NT2/D1 (cell line): ENCODE results near the gene TAS2R60.
"Not testable (repeated sequence)": the region's sequence is repeated elsewhere in the genome, so short reads cannot be mapped to it uniquely, and the experiment has no call there.

Experiments used
- DNase-seq: peaks from one replicate; pipeline ENCODE4 v3.0.0-alpha.2; 2011; ENCODE audit warnings: low read depth, low spot score
- H3K27me3 ChIP-seq: 2 replicates; pipeline ENCODE4 v1.6.0; 2011; ENCODE audit warnings: mild to moderate bottlenecking; ENCODE audit not compliant: insufficient read length, insufficient read depth
- H3K36me3 ChIP-seq: 2 replicates; pipeline ENCODE4 v1.6.1; 2011; ENCODE audit warnings: mild to moderate bottlenecking, low read length, mixed read lengths; ENCODE audit not compliant: insufficient read depth, insufficient read length
- H3K4me1 ChIP-seq: 2 replicates; pipeline ENCODE4 v1.5.1; 2011; ENCODE audit not compliant: insufficient read depth, insufficient read length
- H3K4me3 ChIP-seq: 2 replicates; pipeline ENCODE4 v1.5.1; 2011; ENCODE audit warnings: low read depth; ENCODE audit not compliant: insufficient read length
- H3K9ac ChIP-seq: 2 replicates; pipeline ENCODE4 v1.6.0; 2011; ENCODE audit warnings: low read depth; ENCODE audit not compliant: insufficient read length
- H3K9me3 ChIP-seq: 2 replicates; pipeline ENCODE4 v1.5.1; 2011; ENCODE audit warnings: mild to moderate bottlenecking, low read length; ENCODE audit not compliant: insufficient read depth
- SUZ12 ChIP-seq: IDR thresholded peaks from 2 replicates; pipeline ENCODE4 v1.6.1; 2011; ENCODE audit not compliant: insufficient read length, insufficient read depth; ENCODE audit errors: extremely low read depth
- YY1 ChIP-seq: IDR thresholded peaks from 2 replicates; pipeline ENCODE4 v1.6.1; 2011; ENCODE audit not compliant: insufficient read length, insufficient read depth
- ZNF274 ChIP-seq: IDR thresholded peaks from 2 replicates; pipeline ENCODE4 v1.6.1; 2011; ENCODE audit warnings: mild to moderate bottlenecking, low read depth, low read length

The TAS2R60 gene

DNA sequence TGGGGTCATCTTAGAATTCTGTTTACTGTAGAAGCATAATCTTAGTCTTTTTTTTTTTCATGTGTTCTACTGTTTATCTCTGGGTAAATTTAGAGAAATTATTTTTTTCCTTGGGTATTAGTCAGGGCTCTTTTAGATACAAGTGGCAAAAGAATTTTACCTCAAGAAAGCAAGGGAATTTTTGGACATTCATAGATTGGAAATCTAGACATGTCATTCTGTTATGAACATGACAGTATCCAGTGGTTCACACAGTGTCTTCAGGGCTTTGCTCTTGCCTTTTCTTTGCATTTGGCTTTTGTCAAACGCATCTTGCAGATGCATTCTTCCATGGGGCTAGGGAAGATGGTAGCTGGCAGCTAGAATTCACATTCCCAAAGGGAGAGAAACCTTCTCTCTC is 20.7 kb downstream of the TAS2R60 start:
- Histone ChIP-seq H3K9ac (no peak overlapping the region), H3K9me3 (peaks cover 9% of the 10 kb centered on the region; the same call in 1 of the 2 replicates), H3K27me3 (no peaks in the 10 kb centered on the region), H3K4me1 (no peaks in the 10 kb centered on the region), H3K36me3 (no peaks in the 10 kb centered on the region), H3K4me3 (no peak overlapping the region)
- DNase-seq = no peak
- TF ChIP-seq SUZ12 (no peak), ZNF274 (no peak), YY1 (no peak)

DNA sequence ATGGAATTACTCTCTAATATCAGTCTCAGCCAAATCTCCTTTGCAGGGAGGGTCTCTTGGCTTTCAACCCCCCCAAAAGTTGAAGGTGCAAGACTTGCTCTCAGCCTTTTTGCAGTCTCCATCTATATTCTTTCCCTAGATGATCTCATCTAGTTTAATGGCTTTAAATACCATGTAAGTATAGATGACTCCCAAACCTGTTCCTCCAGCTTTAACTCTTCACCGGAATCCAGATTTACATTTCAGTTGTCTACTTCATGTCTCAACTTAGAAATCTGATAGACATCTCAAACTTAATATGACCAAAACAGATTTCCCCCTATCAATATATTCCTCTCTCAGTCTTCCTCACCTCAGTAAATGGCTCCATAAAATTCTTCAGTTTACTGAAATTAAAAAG is 24.5 kb downstream of the TAS2R60 start:
- H3K27me3 ChIP-seq = no peaks in the 10 kb centered on the region
- TF ChIP-seq SUZ12 (no peak), YY1 (no peak), ZNF274 (no peak)
- no peaks in the 10 kb centered on the region for H3K36me3 ChIP-seq
- H3K9ac ChIP-seq = no peak overlapping the region
- H3K9me3 ChIP-seq = no peaks in the 10 kb centered on the region
- no peaks in the 10 kb centered on the region for H3K4me1 ChIP-seq
- no peak overlapping the region for H3K4me3 ChIP-seq
- DNase-seq = no peak

DNA sequence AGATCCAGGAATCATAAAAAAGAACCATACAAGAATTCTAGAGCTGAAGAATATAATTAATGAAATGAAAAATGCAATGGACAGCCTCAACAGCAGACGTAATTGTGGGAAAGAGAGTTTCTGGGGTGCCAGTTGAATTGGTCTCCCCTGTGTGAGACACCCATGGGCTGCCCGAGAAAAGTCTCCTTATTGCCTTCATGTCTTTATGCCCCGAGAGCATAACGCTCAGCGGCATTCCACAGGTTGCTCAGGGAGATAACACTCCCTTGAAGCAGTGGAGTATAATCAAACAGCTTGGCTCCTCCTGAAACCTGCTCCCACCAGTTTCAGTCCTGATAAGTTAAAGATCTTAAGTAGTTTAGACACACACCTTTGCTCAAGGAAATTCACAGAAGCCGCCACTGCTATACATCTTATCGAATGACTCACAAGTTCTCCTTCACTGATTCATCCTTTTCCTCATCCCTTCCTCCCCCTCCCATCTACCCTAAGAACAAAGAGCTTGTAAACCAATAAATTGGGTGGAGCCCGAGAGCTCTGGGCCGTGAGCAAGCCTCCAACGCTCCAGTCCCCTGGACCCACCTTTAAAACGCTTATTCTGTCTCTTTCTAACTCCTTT is 28.9 kb downstream of the TAS2R60 start:
- not testable (repeated sequence) for H3K4me3 ChIP-seq, H3K4me1 ChIP-seq, H3K36me3 ChIP-seq, H3K9me3 ChIP-seq, H3K27me3 ChIP-seq, H3K9ac ChIP-seq, DNase-seq

DNA sequence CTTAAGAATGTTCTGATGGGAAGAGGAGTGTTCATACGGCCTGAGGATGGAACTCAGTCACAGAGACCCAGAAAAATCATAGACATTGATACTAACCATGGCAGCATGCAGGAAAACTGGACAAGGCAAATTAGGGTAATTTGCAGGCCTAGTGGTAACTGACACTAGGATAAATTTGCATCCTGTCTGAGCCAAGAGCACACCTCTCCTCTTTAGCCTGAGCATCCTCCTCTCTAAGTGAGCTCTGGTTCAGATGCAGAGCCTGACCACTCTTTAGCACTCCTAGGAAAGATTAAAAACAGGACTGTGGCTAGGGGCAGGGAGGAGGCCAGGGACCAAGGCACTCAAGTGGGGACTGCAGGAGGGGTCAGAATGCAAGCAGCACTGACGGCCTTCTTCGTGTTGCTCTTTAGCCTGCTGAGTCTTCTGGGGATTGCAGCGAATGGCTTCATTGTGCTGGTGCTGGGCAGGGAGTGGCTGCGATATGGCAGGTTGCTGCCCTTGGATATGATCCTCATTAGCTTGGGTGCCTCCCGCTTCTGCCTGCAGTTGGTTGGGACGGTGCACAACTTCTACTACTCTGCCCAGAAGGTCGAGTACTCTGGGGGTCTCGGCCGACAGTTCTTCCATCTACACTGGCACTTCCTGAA is 34.4 kb downstream of the TAS2R60 start, which contains the start of gene TAS2R41:
Gene TAS2R41, plus strand, starts transcription at position 373 of the 650 bp plus-strand sequence. Its CDS starts 0 bp downstream, at position 373.
- H3K4me3 ChIP-seq = no peak within 1 kb of the TSS
- no peaks in the 10 kb centered on the region for H3K27me3 ChIP-seq
- no peak for DNase-seq
- H3K4me1 ChIP-seq = no peaks in the 10 kb centered on the region
- no peak for TF ChIP-seq YY1
- TF ChIP-seq ZNF274 = no peak
- H3K9me3 ChIP-seq = no peaks in the 10 kb centered on the region
- H3K9ac ChIP-seq = no peak within 1 kb of the TSS
- no peaks in the 10 kb centered on the region for H3K36me3 ChIP-seq

DNA sequence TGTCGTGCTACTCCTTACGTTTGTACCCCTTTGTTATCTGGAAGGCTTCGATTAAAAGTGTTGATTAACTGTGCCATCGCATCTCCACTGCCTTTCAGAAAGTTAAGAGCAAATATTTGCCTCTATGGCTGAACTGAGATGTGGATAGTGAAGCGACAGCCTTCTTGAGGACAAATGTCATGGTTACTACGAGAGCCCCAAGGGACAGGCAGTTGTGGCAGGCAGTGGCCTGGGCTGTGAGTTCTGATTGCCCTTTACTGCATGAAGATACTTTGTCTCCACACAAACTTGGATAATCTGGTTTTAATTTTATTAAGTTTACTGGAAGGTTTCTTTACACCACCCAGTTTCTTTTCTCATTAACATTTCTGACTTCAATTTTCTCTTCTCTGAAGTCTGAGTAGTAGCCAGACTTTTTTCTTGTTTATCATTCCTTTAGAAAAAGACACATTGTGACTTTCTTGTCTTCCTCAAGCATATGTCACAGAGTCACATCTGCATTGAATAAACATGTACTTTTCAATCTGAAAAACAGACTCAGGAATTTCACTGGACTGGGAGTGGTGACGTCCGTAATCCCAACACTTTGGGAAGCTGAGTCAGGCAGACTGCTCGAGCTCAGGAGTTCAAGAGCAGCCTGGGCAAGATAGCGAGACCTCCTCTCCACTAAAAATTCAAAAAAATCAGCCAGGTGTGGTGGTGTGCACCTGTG is 36.0 kb downstream of the TAS2R60 start:
- Histone ChIP-seq H3K4me1 (no peaks in the 10 kb centered on the region), H3K4me3 (no peak overlapping the region), H3K36me3 (no peaks in the 10 kb centered on the region), H3K9ac (no peak overlapping the region), H3K27me3 (no peaks in the 10 kb centered on the region), H3K9me3 (no peaks in the 10 kb centered on the region)
- DNase-seq = no peak
- TF ChIP-seq SUZ12 (no peak), ZNF274 (no peak), YY1 (no peak)

DNA sequence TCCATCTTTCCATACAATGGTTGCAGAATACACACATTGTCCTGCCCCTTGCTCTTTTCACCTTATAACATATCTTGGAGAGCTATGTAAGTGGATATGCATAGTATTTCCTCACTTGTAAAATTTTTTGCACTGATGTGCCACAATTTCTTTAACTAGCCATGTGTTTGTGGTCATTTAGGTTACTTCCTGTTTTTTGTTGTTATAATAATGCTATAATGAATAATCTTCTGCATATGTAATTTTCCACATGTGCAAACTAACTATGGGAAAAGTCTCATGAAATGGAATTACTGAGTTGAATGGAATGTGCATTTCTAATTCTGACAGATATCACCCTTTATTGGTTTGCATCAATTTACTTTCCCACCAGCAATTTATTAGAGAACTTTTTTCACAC is 37.2 kb downstream of the TAS2R60 start:
- H3K27me3 ChIP-seq = no peaks in the 10 kb centered on the region
- no peaks in the 10 kb centered on the region for H3K4me1 ChIP-seq
- no peaks in the 10 kb centered on the region for H3K9me3 ChIP-seq
- no peak for DNase-seq
- no peak overlapping the region for H3K9ac ChIP-seq
- TF ChIP-seq YY1 (no peak), ZNF274 (no peak), SUZ12 (no peak)
- H3K4me3 ChIP-seq = no peak overlapping the region
- H3K36me3 ChIP-seq = no peaks in the 10 kb centered on the region

DNA sequence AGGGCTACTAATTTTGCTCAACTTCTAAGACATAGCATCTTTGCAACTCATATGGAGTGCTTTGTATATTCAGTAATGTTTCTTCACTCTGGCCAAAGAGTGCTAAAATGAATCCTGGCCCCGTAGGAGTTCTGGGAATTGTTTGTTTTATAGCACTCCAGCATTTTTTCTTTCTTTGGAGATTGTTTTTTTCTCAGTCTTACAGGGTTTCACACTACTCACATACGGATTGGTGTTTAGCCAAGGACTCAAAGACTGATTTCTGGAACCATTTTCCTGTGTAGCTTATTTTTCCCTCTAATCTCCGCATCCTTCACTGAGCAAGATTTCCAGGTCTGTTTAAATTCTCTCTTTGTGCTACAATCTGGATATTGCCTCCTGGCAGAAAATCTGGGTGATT is 40.9 kb downstream of the TAS2R60 start:
- H3K4me3 ChIP-seq = no peak overlapping the region
- no peak for TF ChIP-seq ZNF274
- no peak for TF ChIP-seq YY1
- no peak for TF ChIP-seq SUZ12
- H3K36me3 ChIP-seq = no peaks in the 10 kb centered on the region
- no peaks in the 10 kb centered on the region for H3K4me1 ChIP-seq
- no peak overlapping the region for H3K9ac ChIP-seq
- no peak for DNase-seq
- H3K9me3 ChIP-seq = no peaks in the 10 kb centered on the region
- no peaks in the 10 kb centered on the region for H3K27me3 ChIP-seq
